Measurements from ENCODE around the gene CCDC93.

DNA sequence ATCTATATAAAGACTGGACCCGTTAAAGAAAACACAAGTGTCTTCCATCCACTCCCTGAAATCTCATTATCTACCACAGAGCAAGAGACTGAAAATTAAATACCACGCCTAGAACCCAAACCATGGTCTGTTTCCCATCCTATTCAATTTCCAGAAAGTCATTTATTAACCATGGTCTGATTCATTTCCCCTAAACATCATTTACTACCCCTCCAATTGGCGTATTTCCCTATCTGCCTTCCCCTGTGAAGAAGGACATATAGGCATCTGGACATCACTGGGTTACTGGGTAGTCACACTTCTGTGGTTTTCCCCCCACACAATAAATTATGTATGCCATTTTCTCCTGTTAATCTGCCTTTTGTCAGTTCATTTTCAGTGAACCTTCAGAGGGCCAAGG, 30.8 kb downstream of the CCDC93 start:
- TF ChIP-seq, protein P1, sequence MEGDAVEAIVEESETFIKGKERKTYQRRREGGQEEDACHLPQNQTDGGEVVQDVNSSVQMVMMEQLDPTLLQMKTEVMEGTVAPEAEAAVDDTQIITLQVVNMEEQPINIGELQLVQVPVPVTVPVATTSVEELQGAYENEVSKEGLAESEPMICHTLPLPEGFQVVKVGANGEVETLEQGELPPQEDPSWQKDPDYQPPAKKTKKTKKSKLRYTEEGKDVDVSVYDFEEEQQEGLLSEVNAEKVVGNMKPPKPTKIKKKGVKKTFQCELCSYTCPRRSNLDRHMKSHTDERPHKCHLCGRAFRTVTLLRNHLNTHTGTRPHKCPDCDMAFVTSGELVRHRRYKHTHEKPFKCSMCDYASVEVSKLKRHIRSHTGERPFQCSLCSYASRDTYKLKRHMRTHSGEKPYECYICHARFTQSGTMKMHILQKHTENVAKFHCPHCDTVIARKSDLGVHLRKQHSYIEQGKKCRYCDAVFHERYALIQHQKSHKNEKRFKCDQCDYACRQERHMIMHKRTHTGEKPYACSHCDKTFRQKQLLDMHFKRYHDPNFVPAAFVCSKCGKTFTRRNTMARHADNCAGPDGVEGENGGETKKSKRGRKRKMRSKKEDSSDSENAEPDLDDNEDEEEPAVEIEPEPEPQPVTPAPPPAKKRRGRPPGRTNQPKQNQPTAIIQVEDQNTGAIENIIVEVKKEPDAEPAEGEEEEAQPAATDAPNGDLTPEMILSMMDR (IDR thresholded peaks at IDR 0.05; ENCODE audit: low read depth, low read length, poor library complexity, severe bottlenecking): no peak
- no peak for TF ChIP-seq EZH2phosphoT487 (IDR thresholded peaks at IDR 0.05; ENCODE audit: borderline replicate concordance, low read length)
